Natural killer cell treated with Interleukin-12 subunit alpha and Interleukin-12 subunit beta and Interleukin-15 and Interleukin-18, amount 100 ng/mL, for 72 hours (primary cell): ENCODE measurements around the gene KITLG. TPM values are rescaled to one million over a fixed set of nuclear protein-coding genes. Genes with fewer than 3 reads are reported as not detected.

Source experiments
- ATAC-seq, 2 donors: fragments of 150-1000 bp; cut with Tn5 transposase in 1 of 2; sonication (Bioruptor Pico), chemical (Tn5 transposase) in 1 of 2; 2 replicates each; pipeline ENCODE4 v1.10.0; 2021
- DNase-seq: peaks from one replicate; pipeline ENCODE4 v3.0.0; 2022; ENCODE audit warnings: low spot score
- H3K27ac Mint-ChIP-seq, 2 donors: 1 replicate in 1 of 2; 2 replicates in 1 of 2; pipeline ENCODE4 v1.8.0; 2022; ENCODE audit warnings: mixed read lengths in 2 of 2, mild to moderate bottlenecking in 1 of 2, moderate library complexity in 1 of 2
- H3K27me3 Mint-ChIP-seq, 2 donors: 1 replicate in 1 of 2; 2 replicates in 1 of 2; pipeline ENCODE4 v1.8.0; 2022; ENCODE audit warnings: mixed read lengths in 2 of 2
- H3K36me3 Mint-ChIP-seq: one replicate; pipeline ENCODE4 v1.8.0; 2022; ENCODE audit warnings: mixed read lengths
- H3K4me1 Mint-ChIP-seq, 2 donors: 1 replicate in 1 of 2; 2 replicates in 1 of 2; pipeline ENCODE4 v1.8.0; 2022; ENCODE audit warnings: low read depth in 2 of 2, mixed read lengths in 2 of 2, mild to moderate bottlenecking in 1 of 2
- H3K4me3 Mint-ChIP-seq: one replicate; pipeline ENCODE4 v1.8.0; 2022; ENCODE audit warnings: mixed read lengths
- H3K9me3 Mint-ChIP-seq: 2 replicates; pipeline ENCODE4 v1.8.0; 2022; ENCODE audit warnings: mixed read lengths
- total RNA-seq, 2 donors: library from RNA; stranded (reverse); gene quantifications; one replicate each; pipeline ENCODE4 v1.2.3, GENCODE V29; 2022

The KITLG gene
- total RNA-seq, 2 donors from 2014 or later = not detected

- no peak overlapping the region for H3K4me3 Mint-ChIP-seq
- no peaks in the 10 kb centered on the region for H3K27me3 Mint-ChIP-seq
- DNase-seq = no peak
- H3K4me1 Mint-ChIP-seq = no peaks in the 10 kb centered on the region
- no peak overlapping the region for H3K27ac Mint-ChIP-seq
- ATAC-seq = no peak
- no peaks in the 10 kb centered on the region for H3K36me3 Mint-ChIP-seq
- H3K9me3 Mint-ChIP-seq = peaks cover 15% of the 10 kb centered on the region
These were observed 35.0 kb downstream of the KITLG start for GRCh38 chr12:88544991-88545980.

- H3K36me3 Mint-ChIP-seq = no peaks in the 10 kb centered on the region
- peaks cover 5% of the 10 kb centered on the region for H3K9me3 Mint-ChIP-seq
- H3K4me1 Mint-ChIP-seq = no peaks in the 10 kb centered on the region
- no peaks in the 10 kb centered on the region for H3K27me3 Mint-ChIP-seq
- ATAC-seq (no peak), DNase-seq (no peak)
- H3K4me3 Mint-ChIP-seq = no peak overlapping the region
- H3K27ac Mint-ChIP-seq = no peak overlapping the region
These were observed 40.4 kb downstream of the KITLG start for GRCh38 chr12:88539893-88540292.

GRCh38 chr12:88538697-88539096, 41.6 kb downstream of the KITLG start:
- Mint-ChIP-seq H3K9me3 (peaks cover 5% of the 10 kb centered on the region), H3K4me3 (no peak overlapping the region), H3K27me3 (no peaks in the 10 kb centered on the region), H3K4me1 (no peaks in the 10 kb centered on the region), H3K36me3 (no peaks in the 10 kb centered on the region), H3K27ac (no peak overlapping the region)
- DNase-seq = no peak
- no peak for ATAC-seq

- no peaks in the 10 kb centered on the region for H3K27me3 Mint-ChIP-seq
- no peak overlapping the region for H3K4me3 Mint-ChIP-seq
- H3K9me3 Mint-ChIP-seq = peaks cover 5% of the 10 kb centered on the region
- DNase-seq (no peak), ATAC-seq (no peak)
- H3K4me1 Mint-ChIP-seq = no peaks in the 10 kb centered on the region
- H3K27ac Mint-ChIP-seq = no peak overlapping the region
- H3K36me3 Mint-ChIP-seq = no peaks in the 10 kb centered on the region
These were observed 42.0 kb downstream of the KITLG start for GRCh38 chr12:88538250-88538649.

- Mint-ChIP-seq H3K36me3 (no peaks in the 10 kb centered on the region), H3K9me3 (peaks cover 7% of the 10 kb centered on the region), H3K27ac (no peak overlapping the region), H3K27me3 (no peaks in the 10 kb centered on the region), H3K4me1 (no peaks in the 10 kb centered on the region), H3K4me3 (no peak overlapping the region)
- ATAC-seq (no peak), DNase-seq (no peak)
These were observed 49.4 kb downstream of the KITLG start for GRCh38 chr12:88530868-88531267.

GRCh38 chr12:88529531-88530488, 50.5 kb downstream of the KITLG start:
- Mint-ChIP-seq H3K4me1 (no peaks in the 10 kb centered on the region), H3K36me3 (no peaks in the 10 kb centered on the region), H3K9me3 (peaks cover 11% of the 10 kb centered on the region), H3K27me3 (no peaks in the 10 kb centered on the region), H3K4me3 (no peak overlapping the region), H3K27ac (no peak overlapping the region)
- DNase-seq (no peak), ATAC-seq (no peak)

- ATAC-seq (no peak), DNase-seq (no peak)
- Mint-ChIP-seq H3K4me1 (no peaks in the 10 kb centered on the region), H3K27me3 (no peaks in the 10 kb centered on the region), H3K4me3 (no peak overlapping the region), H3K9me3 (peaks cover 12% of the 10 kb centered on the region), H3K27ac (no peak overlapping the region), H3K36me3 (no peaks in the 10 kb centered on the region)
These were observed 57.3 kb downstream of the KITLG start for GRCh38 chr12:88522961-88523360.

GRCh38 chr12:88520436-88520820, 59.8 kb downstream of the KITLG start:
- Mint-ChIP-seq H3K4me1 (no peaks in the 10 kb centered on the region), H3K9me3 (peaks cover 3% of the 10 kb centered on the region), H3K27me3 (no peaks in the 10 kb centered on the region), H3K36me3 (no peaks in the 10 kb centered on the region), H3K4me3 (no peak overlapping the region), H3K27ac (no peak overlapping the region)
- ATAC-seq (no peak), DNase-seq (no peak)

GRCh38 chr12:88519802-88520435, 60.4 kb downstream of the KITLG start:
- H3K27me3 Mint-ChIP-seq = no peaks in the 10 kb centered on the region
- no peaks in the 10 kb centered on the region for H3K4me1 Mint-ChIP-seq
- H3K36me3 Mint-ChIP-seq = no peaks in the 10 kb centered on the region
- no peak for DNase-seq
- no peak for ATAC-seq
- peaks cover 2% of the 10 kb centered on the region for H3K9me3 Mint-ChIP-seq
- no peak overlapping the region for H3K4me3 Mint-ChIP-seq
- no peak overlapping the region for H3K27ac Mint-ChIP-seq

GRCh38 chr12:88518863-88519403, 61.3 kb downstream of the KITLG start:
- DNase-seq (no peak), ATAC-seq (no peak)
- Mint-ChIP-seq H3K9me3 (no peaks in the 10 kb centered on the region), H3K27me3 (no peaks in the 10 kb centered on the region), H3K4me1 (no peaks in the 10 kb centered on the region), H3K4me3 (no peak overlapping the region), H3K27ac (no peak overlapping the region), H3K36me3 (no peaks in the 10 kb centered on the region)

- Mint-ChIP-seq H3K36me3 (no peaks in the 10 kb centered on the region), H3K27me3 (no peaks in the 10 kb centered on the region), H3K4me3 (no peak overlapping the region), H3K27ac (no peak overlapping the region), H3K9me3 (no peaks in the 10 kb centered on the region), H3K4me1 (no peaks in the 10 kb centered on the region)
- DNase-seq = no peak
- no peak for ATAC-seq
These were observed 63.5 kb downstream of the KITLG start for GRCh38 chr12:88516811-88517210.

GRCh38 chr12:88510843-88511242, 69.4 kb downstream of the KITLG start:
- DNase-seq = no peak
- Mint-ChIP-seq H3K4me1 (no peaks in the 10 kb centered on the region), H3K27me3 (no peaks in the 10 kb centered on the region), H3K27ac (no peak overlapping the region), H3K9me3 (peaks cover 1% of the 10 kb centered on the region), H3K4me3 (no peak overlapping the region), H3K36me3 (no peaks in the 10 kb centered on the region)
- no peak for ATAC-seq

GRCh38 chr12:88509851-88510250, 70.4 kb downstream of the KITLG start:
- H3K27ac Mint-ChIP-seq = no peak overlapping the region
- no peak overlapping the region for H3K4me3 Mint-ChIP-seq
- no peaks in the 10 kb centered on the region for H3K27me3 Mint-ChIP-seq
- no peaks in the 10 kb centered on the region for H3K4me1 Mint-ChIP-seq
- ATAC-seq = no peak
- H3K9me3 Mint-ChIP-seq = peaks cover 3% of the 10 kb centered on the region
- no peaks in the 10 kb centered on the region for H3K36me3 Mint-ChIP-seq
- no peak for DNase-seq
